H54 (cell line): Measurements from ENCODE around the gene TAS2R40.
"Not testable (repeated sequence)": the region's sequence is repeated elsewhere in the genome, so short reads cannot be mapped to it uniquely, and the experiment has no call there.

Experiments used
- DNase-seq: peaks from one replicate; pipeline ENCODE4 v3.0.0; 2011; ENCODE audit warnings: low spot score, mixed read lengths; ENCODE audit not compliant: insufficient read length
- FAIRE-seq: peaks from 3 replicates; lab custom pipeline; 2011; peaks lifted over from hg19 to GRCh38; lab: Jason Lieb, UNC
- POLR2A ChIP-seq: IDR thresholded peaks from 2 replicates; pipeline ENCODE4 v1.6.1; 2011; ENCODE audit warnings: low read depth, mild to moderate bottlenecking, low read length

TAS2R40 gene

DNA sequence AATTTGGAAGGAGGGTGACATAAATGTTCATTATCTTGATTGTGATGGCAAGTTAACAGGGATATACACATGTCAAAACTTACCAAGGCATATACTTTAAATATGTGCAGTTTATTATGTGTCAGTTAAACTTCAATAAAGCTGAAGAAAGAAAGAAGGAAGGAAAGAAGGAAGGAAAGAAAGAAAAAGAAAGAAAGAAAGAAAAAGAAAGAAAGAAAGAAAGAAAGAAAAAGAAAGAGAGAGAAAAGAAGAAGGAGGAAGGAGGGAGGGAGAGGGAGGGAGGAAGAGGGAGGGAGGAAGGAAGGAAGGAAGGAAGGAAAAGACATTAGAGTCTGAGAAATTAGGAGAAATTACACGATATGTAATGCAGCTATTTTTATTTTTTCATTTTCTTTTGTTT lies 25.5 kb downstream of the TAS2R40 start:
- FAIRE-seq (no peak), DNase-seq (no peak)
- TF ChIP-seq POLR2A, result no peak

DNA sequence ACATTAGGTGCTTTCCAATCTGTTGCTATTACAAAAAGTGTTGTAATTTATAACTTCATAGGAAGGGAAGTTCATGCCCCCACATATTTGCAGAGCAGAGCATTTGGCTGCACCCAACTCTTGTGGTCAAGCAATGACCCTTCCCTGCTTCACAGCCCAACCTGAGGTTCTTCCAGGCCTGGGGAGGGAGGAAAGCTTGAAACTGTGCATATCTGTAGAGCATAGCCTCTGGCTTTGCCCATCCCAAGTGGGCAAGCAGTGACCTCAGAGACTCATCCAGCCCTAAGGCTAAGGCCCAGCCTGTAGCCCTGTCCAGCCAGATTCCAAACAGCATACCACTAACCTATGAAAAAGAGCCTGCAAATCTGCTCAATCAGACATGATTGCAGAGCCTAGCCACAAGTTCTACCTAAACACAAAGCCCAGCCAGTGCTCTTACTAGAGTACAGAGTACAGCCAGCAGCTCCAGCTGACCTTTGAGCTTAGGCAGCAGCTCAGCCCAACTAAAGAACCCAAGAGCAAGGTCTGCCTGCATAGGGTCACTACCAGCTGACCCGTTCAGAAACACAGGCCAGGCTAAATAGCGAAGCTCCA lies 27.0 kb downstream of the TAS2R40 start:
- FAIRE-seq (no peak), DNase-seq (no peak)
- no peak for TF ChIP-seq POLR2A

DNA sequence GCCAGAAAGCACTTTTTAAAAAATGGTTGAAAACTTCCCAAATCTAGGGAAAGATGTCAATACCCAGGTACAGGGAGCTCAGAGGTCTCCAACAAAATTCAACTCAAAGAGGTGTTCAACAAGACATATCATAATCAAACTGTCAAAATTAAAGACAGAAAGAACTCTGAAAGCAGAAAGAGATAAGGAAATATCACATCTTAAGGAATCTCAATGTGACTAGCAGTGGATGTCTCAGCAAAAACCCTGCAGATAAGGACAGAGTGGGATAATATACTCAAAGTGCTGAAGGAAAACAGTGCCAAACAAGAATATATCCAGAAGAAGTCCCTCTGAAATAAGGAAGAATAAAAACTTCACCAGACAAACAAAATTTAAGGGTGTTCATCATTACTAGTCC lies 28.4 kb downstream of the TAS2R40 start:
- FAIRE-seq, result no peak
- no peak for TF ChIP-seq POLR2A
- DNase-seq, result no peak

DNA sequence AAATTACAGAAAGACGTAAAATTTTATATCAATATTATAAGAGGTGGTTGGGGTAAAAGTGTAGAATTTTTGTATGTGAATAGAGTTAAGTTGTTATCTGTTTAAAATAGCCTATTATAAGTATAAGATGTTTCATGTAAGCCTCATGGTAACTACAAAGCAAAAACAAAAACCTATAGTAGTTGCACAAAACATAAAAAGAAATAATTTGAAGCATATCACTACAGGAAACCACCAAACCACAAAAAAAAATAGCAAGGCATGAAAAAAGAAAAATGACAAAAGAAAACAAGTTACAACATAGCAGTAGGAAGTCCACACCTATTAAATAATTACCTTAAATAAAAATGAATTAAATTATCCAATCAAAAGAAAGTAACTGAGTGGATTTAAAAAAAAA lies 29.0 kb downstream of the TAS2R40 start:
- no peak for FAIRE-seq
- DNase-seq, result no peak
- TF ChIP-seq POLR2A, result no peak

DNA sequence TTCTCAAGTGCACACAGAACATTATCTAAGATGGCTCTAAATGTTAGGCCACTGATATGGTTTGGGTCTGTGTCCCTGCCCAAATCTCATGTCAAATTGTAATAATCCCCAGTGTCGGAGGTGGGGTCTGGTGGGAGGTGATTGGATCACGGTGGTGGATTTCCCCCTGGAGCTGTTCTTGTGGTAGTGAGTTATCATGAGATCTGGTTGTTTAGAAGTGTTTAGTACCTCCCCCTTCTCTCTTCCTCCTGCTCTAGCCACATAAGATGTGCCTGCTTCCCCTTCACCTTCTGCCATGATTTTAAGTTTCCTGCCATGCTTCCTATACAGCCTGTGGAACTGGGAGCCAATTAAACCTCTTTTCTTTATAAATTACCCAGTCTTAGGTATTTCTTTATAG lies 30.2 kb downstream of the TAS2R40 start:
- TF ChIP-seq POLR2A, result no peak
- FAIRE-seq, result no peak
- DNase-seq, result no peak

DNA sequence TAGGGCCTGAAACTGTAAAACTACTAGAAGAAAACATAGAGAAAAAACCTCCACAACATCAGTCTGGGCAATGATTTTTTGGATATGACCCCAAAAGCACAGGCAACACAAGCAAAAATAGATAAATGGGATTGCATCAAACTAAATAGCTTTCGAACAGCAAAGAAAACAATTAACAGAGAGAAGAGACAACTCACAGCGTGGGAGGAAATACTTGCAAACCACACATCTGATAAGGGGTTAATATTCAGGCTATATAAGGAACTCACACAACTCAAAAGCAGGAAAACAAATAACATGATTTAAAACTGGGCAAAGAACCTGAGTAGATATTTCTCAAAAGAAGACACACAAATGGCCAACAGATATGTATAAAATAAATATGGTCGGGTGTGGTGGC lies 33.7 kb downstream of the TAS2R40 start:
- FAIRE-seq (no peak), DNase-seq (no peak)
- TF ChIP-seq POLR2A, result no peak

DNA sequence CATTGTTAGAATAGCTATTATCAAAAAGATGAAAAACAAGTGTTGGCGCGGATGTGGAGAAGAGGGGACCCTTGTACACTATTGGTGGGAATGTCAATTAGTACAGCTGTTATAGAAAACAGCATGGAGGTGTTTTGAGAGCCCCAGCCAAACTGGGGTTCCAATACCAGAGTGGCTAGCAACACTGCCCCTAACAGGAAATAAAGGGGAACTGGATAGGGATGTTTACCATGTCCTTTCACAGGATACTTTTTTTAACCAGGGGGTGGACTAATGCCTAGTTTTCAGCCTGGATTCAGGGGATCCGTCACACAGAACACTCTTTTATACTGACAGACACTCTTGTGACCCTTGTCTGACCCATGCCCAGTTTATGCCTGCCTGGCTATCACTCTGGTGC lies 34.5 kb downstream of the TAS2R40 start:
- no peak for DNase-seq
- no peak for FAIRE-seq

DNA sequence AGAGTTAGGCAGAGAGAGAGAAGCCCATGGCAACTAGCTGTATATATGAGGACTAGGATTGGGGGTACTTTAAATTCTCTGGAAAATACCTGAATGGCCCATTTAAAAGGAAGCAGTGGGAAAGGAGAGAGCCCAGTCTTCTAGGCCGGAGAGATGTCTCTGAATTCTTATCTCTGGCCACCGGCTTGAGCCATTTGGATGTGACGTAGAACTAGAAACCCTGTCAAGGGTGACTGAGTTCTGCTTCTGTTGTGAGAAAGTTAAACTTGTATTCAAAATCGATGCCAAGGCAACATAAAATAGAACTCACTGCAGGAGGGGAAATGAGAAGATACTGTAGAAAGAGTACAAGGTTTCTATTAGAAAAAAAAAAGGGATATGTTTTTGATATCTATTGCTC lies 35.1 kb downstream of the TAS2R40 start:
- FAIRE-seq, result no peak
- no peak for DNase-seq
- TF ChIP-seq POLR2A, result no peak

More for the DNA sequence above, 34.5 kb downstream of the TAS2R40 start:
- no peak for TF ChIP-seq POLR2A

DNA sequence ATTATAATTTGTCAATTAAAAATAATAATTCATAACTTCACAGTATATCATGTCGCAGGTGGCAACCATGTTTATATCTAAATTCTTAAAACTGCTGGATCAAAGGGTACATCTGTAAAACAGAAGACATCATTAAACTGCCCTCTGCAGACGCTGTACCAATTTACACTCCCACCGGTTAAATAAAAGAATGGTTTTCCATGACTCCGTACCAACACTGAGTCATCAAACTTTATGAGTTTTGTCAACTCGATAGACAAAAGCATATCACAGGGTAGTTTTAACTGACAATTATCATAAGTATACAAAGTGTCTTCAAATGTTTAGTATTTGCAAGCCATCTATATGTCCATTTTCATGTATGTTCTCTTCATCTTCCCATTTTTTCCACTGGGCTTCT lies 35.7 kb downstream of the TAS2R40 start:
- DNase-seq (no peak), FAIRE-seq (no peak)
- no peak for TF ChIP-seq POLR2A

DNA sequence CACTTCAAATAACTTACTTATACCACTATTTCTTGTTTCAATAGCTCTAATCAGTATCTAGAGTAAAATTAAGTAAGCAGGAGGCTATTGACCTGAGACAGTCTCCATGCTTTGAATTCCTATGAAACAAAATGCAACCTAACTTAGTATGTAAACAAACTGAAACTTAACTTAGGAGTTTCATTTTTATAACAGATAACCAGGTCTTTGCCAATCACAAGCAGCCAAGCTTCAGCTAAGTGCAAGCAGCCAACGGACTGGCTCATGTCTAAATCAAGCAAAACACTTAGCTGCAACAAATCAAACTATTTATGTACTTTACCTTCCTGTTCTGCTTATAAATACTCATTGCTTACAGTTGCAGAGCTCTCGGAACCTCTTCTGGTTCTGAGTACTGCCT lies 37.0 kb downstream of the TAS2R40 start:
- DNase-seq (no peak), FAIRE-seq (no peak)
- TF ChIP-seq POLR2A, result no peak

DNA sequence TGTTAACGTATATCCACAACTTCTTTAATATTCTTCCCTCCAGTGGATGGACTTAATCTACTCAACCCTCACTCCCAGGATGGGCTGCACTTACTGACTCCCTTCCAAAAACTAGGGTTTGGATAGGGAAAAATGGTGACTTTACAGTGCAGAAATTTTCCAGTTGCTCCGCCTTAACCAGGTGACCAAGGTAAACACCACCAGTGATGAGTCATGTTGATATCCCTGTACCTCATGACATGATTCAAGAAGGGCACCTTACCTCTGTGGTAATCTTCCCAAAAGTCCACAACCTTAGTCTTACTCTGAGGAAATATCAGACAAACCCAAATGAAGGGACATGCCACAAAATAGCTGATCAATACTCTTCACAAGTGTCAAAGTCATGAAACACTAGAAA lies 37.9 kb downstream of the TAS2R40 start:
- TF ChIP-seq POLR2A, result no peak
- no peak for FAIRE-seq
- no peak for DNase-seq

DNA sequence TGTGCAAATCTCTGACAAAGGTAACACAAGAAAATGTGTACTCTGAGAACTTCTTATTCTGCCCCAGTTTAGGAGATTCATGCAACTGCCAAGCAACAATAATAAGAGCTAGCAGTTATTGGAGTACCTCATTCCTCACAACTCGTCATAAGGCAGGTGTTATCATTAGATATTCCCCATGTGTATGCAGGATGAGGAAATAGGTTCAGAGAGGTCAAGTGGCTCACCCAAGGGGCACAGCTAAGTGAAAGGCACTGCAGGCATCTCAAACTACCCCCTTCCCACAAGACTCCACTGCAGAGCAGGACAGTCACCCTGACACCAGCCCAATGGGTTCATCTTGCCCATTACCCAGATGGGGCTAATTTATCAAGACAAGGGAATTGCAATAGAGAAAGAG lies 40.1 kb downstream of the TAS2R40 start:
- no peak for FAIRE-seq
- DNase-seq, result no peak

DNA sequence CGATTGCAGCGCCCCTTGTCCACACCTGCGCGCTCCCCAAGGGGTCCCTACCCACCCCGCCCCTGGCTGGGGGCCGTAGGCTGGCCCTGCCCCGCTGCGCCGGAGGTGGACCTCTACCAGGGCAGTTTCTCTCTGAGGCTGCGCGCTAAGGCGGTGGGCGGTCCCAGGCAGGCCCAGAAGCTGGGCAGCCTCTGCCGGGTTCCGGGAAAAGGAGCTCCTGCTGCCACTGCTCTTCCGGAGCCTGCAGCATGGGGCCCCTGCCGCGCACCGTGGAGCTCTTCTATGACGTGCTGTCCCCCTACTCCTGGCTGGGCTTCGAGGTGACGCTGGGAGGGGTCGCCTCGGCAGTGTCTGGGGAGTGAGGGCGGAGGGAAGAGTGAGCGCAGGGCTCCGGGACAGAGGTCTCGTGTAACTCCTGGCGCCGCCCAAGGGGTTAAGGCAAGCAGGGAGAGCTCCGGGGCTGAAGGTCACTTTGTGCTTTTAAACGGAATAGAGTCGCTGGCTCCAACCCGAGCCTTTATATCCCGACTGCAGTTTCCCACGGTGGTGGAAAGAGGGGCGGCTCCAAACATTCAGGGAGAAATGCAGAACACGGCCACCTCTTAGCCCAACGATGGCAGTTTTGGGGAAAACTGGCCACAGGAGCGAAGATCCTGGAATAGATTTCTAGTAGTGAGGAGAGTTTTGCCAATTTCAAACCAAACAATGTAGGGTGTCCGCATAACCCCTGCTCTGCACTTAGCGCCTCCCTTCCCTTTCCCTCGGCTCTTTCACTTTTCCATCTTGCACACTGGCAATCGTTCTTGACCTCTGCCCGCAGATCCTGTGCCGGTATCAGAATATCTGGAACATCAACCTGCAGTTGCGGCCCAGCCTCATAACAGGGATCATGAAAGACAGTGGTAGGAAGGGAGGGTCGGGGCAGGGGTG lies 41.7 kb downstream of the TAS2R40 start, which contains the start of gene GSTK1:
Gene GSTK1, plus strand, starts transcription at position 176 of the 930 bp plus-strand sequence. Its CDS starts 73 bp downstream, at position 249.
- peak; percentile 87 for DNase-seq
- FAIRE-seq, result no peak

More for the DNA sequence above, 40.1 kb downstream of the TAS2R40 start:
- no peak for TF ChIP-seq POLR2A

DNA sequence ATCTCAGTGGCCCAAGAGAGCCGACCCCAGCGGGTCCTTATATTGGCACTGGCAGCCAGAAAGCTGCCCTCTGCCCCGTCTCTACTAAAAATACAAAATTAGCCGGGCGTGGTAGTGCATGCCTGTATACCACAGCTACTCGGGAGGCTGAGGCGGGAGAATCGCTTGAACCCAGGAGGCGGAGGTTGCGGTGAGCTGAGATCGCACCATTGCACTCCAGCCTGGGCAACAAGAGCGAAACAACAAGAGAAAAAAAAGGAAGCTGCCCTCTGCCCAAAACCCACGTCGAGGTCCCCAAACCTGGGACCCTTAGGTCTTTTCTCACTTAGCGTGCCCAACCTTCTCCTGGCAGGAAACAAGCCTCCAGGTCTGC lies 42.3 kb downstream of the TAS2R40 start:
- not testable (repeated sequence) for DNase-seq, FAIRE-seq

More for the DNA sequence above, 41.7 kb downstream of the TAS2R40 start, which contains the start of gene GSTK1:
- TF ChIP-seq POLR2A, result peak; percentile 98
